Measurements from ENCODE around the gene CLEC4C.
A peak's percentile ranks its signal among the peaks of the same experiment; 100 is the strongest.
"Not testable (repeated sequence)": the region's sequence is repeated elsewhere in the genome, so short reads cannot be mapped to it uniquely, and the experiment has no call there.

CLEC4C gene, protein sequence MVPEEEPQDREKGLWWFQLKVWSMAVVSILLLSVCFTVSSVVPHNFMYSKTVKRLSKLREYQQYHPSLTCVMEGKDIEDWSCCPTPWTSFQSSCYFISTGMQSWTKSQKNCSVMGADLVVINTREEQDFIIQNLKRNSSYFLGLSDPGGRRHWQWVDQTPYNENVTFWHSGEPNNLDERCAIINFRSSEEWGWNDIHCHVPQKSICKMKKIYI

DNA sequence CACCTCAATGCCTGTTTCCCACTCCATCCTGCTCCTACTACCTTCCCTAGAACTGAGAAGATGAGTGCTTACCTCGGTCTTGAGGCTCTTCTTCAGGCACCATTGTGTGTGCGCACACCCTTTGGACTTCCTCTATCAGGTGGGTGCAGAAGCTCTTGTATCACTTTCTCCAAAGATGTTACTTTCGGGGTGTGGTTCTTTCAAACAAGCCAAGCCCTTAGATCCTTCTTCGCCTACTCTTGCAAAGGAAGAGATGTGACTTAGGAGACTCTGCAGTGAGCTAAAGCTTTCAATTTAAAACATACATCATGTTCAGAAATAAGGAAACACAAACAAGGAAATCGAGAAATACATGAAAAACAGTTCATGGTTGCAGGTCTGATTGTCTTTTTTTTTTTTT, at the start of gene CLEC4C:
CLEC4C (minus strand) TSS at position 130 of the 400 bp plus-strand sequence; CDS start at position 103, 27 bp downstream.
- DNase-seq (ENCODE audit: low read depth), result no peak
- TF ChIP-seq, protein P1, sequence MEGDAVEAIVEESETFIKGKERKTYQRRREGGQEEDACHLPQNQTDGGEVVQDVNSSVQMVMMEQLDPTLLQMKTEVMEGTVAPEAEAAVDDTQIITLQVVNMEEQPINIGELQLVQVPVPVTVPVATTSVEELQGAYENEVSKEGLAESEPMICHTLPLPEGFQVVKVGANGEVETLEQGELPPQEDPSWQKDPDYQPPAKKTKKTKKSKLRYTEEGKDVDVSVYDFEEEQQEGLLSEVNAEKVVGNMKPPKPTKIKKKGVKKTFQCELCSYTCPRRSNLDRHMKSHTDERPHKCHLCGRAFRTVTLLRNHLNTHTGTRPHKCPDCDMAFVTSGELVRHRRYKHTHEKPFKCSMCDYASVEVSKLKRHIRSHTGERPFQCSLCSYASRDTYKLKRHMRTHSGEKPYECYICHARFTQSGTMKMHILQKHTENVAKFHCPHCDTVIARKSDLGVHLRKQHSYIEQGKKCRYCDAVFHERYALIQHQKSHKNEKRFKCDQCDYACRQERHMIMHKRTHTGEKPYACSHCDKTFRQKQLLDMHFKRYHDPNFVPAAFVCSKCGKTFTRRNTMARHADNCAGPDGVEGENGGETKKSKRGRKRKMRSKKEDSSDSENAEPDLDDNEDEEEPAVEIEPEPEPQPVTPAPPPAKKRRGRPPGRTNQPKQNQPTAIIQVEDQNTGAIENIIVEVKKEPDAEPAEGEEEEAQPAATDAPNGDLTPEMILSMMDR (conservative IDR thresholded peaks at IDR 0.05; ENCODE audit: low read depth, low read length), result no peak
- H3K4me3 ChIP-seq (ENCODE audit: low read depth, low read length), result no peak within 1 kb of the TSS

DNA sequence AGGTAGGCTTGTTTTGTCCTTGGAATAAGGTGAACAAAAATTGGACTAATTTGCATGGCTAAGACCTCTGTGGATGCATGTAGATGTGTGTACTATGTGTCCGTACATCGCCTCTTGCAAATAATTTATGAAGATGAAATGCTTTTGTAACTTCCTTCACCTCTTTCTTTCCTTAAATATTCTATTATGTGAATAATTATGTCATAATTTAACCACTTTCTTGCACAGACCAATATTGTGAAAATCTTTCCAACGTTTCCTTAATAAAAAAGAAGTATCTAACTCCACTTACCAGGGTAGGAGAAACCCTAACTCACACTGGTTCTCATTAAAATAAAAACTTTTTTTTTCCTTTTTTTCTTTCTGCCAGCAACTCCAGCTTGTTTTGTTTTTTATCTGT, 46.0 kb upstream of the CLEC4C start:
- TF ChIP-seq, protein P1 (conservative IDR thresholded peaks at IDR 0.05; ENCODE audit: low read depth, low read length), result no peak
- DNase-seq (ENCODE audit: low read depth), result no peak
- no peak overlapping the region for H3K4me3 ChIP-seq (ENCODE audit: low read depth, low read length)

DNA sequence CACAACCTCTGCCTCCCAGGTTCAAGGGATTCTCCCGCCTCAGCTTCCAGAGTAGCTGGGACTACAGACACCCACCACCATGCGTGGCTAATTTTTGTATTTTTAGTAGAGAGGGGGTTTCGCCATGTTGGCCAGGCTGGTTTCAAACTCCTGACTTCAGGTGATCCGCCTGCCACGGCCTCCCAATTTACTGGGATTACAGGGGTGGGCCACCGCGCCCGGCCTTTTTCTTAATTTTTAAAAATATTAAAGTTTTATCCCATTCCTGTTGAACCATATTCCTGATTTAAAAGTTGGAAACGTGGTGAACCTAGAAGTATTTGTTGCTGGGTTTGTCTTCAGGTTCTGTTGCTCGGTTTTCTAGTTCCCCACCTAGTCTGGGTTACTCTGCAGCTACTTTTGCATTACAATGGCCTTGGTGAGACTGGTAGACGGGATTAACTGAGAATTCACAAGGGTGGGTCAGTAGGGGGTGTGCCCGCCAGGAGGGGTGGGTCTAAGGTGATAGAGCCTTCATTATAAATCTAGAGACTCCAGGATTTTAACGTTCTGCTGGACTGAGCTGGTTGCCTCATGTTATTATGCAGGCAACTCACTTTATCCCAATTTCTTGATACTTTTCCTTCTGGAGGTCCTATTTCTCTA, 41.8 kb upstream of the CLEC4C start, which contains the start of gene NANOG:
NANOG (plus strand) TSS at position 519 of the 645 bp plus-strand sequence. CDS start 213 bp downstream, outside the sequence.
- H3K4me3 ChIP-seq (ENCODE audit: low read depth, low read length); DNase-seq (ENCODE audit: low read depth): not testable (repeated sequence)

DNA sequence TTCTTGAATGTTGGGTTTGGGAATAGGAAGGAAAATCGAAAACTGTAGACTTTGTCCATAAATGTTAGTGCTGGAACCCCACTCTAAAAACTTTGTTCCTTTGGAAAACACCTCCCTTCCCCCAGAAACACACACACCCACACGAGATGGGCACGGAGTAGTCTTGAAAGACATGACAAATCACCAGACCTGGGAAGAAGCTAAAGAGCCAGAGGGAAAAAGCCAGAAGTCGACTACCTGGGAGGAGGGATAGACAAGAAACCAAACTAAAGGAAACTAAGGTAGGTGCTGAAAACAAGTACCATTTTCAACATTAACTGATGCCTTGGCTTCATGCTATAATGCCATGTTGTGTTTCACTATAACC, 41.1 kb upstream of the CLEC4C start:
- TF ChIP-seq, protein P1 (conservative IDR thresholded peaks at IDR 0.05; ENCODE audit: low read depth, low read length), result no peak
- H3K4me3 ChIP-seq (ENCODE audit: low read depth, low read length), result no peak overlapping the region
- DNase-seq (ENCODE audit: low read depth), result no peak

DNA sequence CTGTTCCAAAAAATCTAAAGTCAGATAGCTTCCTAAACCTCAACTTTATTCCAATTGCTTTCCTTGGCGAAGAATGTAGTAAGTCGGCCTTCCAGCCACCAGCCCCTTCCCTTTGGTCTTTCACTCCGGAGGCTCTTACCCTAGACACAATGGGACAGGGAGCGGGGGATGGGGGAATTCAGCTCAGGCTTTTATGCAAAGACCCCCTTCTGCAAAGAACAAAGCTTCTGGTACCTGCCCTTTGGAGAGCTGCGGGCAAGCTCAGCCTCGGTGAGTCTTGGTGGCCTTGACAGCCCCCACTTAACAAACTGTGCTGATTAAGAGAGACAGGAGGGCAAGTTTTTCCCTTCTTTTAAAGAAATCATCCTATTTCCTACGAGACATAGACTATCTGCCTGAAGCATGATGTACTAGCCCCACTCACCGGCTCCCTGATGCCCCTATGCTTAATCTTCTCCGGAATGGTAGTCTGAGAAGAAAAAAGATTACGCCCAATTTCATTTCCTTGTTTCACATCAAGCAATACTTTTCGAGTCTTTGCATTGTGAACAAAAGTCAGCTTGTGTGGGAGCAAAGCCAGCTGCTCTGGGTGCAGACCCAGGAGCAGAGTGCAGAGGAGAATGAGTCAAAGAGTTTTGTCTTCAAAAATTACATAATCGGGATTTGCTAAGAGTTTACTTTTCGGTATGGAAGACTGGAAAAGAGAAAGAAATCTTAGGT, 40.6 kb upstream of the CLEC4C start:
- TF ChIP-seq, protein P1 (conservative IDR thresholded peaks at IDR 0.05; ENCODE audit: low read depth, low read length), result no peak
- peak; percentile 20 for DNase-seq (ENCODE audit: low read depth)
- no peak overlapping the region for H3K4me3 ChIP-seq (ENCODE audit: low read depth, low read length)

DNA sequence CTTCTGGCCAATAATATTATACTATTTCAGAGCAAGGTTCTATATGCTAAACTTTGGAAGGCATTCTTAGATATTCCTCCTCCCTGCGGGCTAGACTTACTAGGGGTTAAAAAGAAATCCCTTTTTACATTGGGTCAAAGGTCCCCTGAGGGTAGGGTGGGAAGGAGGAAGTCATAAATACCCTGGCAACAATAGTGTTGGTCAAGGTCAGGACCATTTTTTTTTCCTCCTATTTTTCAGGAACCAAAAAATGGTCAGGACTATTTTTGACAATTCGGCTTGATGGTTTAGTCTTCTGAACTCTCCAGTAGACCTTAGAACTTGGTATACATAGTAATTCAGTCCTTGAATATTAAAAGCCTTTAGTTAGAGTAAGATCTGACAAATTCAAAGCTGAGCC, 37.5 kb upstream of the CLEC4C start:
- no peak for DNase-seq (ENCODE audit: low read depth)
- TF ChIP-seq, protein P1 (conservative IDR thresholded peaks at IDR 0.05; ENCODE audit: low read depth, low read length), result no peak
- no peak overlapping the region for H3K4me3 ChIP-seq (ENCODE audit: low read depth, low read length)

DNA sequence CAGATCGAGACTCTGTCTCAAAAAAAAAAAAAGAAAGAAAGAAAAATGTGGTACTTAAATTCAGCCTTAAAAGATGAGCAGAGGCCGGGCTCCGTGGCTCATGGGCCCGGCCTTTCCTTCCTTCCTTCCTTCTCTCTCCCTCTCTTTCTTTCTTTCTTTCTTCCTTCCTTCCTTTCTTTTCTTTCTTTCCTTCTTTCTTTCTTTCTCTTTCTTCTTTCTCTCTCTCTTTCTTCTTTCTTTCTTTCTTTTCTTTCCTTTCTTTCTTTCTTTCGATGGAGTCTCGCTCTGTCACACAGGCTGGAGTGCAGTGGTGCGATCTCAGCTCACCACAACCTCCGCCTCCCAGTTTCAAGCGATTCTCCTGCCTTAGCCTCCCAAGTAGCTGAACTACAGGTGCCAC, 36.3 kb upstream of the CLEC4C start:
- DNase-seq (ENCODE audit: low read depth); H3K4me3 ChIP-seq (ENCODE audit: low read depth, low read length): not testable (repeated sequence)

DNA sequence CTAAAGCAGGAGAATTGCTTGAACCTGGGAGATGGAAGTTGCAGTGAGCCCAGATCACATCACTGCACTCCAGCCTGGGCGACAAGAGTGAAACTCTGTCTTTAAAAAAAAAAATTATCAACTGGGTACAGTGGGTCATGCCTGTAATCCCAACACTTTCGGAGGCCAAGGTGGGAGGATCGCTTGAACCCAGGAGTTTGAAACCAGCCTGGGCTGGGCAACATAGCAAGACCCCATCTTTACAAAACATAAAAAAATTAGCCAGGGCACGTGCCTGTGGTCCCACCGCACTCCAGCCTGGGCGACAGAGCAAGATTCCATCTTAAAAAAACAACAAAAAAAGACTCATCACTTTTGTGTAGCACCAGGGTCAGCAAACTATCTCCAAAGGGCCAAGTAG, 34.9 kb upstream of the CLEC4C start:
- no peak for DNase-seq (ENCODE audit: low read depth)
- TF ChIP-seq, protein P1 (conservative IDR thresholded peaks at IDR 0.05; ENCODE audit: low read depth, low read length), result no peak
- H3K4me3 ChIP-seq (ENCODE audit: low read depth, low read length), result no peak overlapping the region
